CD14-positive monocyte (primary cell): ENCODE data around the gene PHC2. TPM values are rescaled to one million over a fixed set of nuclear protein-coding genes. Genes with fewer than 3 reads are reported as not detected.
A peak's percentile ranks its signal among the peaks of the same experiment; 100 is the strongest.

Experiments
- DNase-seq, 3 donors: peaks; one replicate each; pipeline ENCODE4 v3.0.0-alpha.2; 2011 to 2022
- H2AFZ ChIP-seq: 2 replicates; pipeline ENCODE4 v1.6.0; 2012; ENCODE audit warnings: mild to moderate bottlenecking, low read depth, low read length, inconsistent platforms; ENCODE audit not compliant: insufficient read depth, poor library complexity, severe bottlenecking
- H3K27ac ChIP-seq, 2 donors: 1 replicate in 1 of 2; 2 replicates in 1 of 2; pipeline ENCODE4 v1.5.1; 2012 to 2013; ENCODE audit warnings: low read length in 2 of 2, control low read depth in 1 of 2, inconsistent platforms in 1 of 2, low read depth in 1 of 2, mild to moderate bottlenecking in 1 of 2
- H3K27me3 ChIP-seq, 2 donors: one replicate each; pipeline versions ENCODE4 v1.6.0 to v1.6.1; 2011 to 2013; ENCODE audit warnings: low read length in 2 of 2; ENCODE audit not compliant: control insufficient read depth in 2 of 2, insufficient read depth in 2 of 2
- H3K36me3 ChIP-seq, 2 donors: replicated peaks in 1 of 2; 1 replicate in 1 of 2; 2 replicates in 1 of 2; pipeline versions ENCODE4 v1.5.1 to v1.6.1; 2012 to 2013; ENCODE audit warnings: low read length in 2 of 2, control low read depth in 1 of 2, inconsistent platforms in 1 of 2, mild to moderate bottlenecking in 1 of 2; ENCODE audit not compliant: insufficient read depth in 2 of 2, control insufficient read depth in 1 of 2
- H3K4me1 ChIP-seq, 2 donors: 1 replicate in 1 of 2; 2 replicates in 1 of 2; pipeline versions ENCODE4 v1.5.1 to v1.6.1; 2012 to 2013; ENCODE audit warnings: low read length in 2 of 2, control low read depth in 1 of 2, inconsistent platforms in 1 of 2, mild to moderate bottlenecking in 1 of 2, moderate library complexity in 1 of 2; ENCODE audit not compliant: insufficient read depth in 2 of 2, control insufficient read depth in 1 of 2
- H3K4me2 ChIP-seq: replicated peaks from 2 replicates; pipeline ENCODE3; 2012; ENCODE audit warnings: low read length, moderate library complexity, mild to moderate bottlenecking; ENCODE audit not compliant: poor library complexity, severe bottlenecking; ENCODE audit errors: extremely low read depth
- H3K4me3 ChIP-seq, 3 experiments: fragments of 200-600 bp in 1 of 3; sonication (generic) in 1 of 3; replicated peaks in 1 of 3; 1 replicate in 2 of 3; 2 replicates in 1 of 3; pipeline ENCODE4 v1.5.1; 2011 to 2013; ENCODE audit warnings: low read length in 3 of 3, mild to moderate bottlenecking in 3 of 3, control low read depth in 2 of 3, low read depth in 2 of 3, inconsistent platforms in 1 of 3, moderate library complexity in 1 of 3
- H3K79me2 ChIP-seq: 2 replicates; pipeline ENCODE4 v1.6.0; 2012; ENCODE audit warnings: mild to moderate bottlenecking, control low read depth, inconsistent platforms, low read length, moderate library complexity; ENCODE audit not compliant: insufficient read depth
- H3K9ac ChIP-seq: 2 replicates; pipeline ENCODE4 v1.6.0; 2017; ENCODE audit warnings: low read length, mild to moderate bottlenecking; ENCODE audit not compliant: insufficient read depth, poor library complexity, severe bottlenecking
- H3K9me3 ChIP-seq, 2 donors: replicated peaks in 1 of 2; 1 replicate in 1 of 2; 2 replicates in 1 of 2; pipeline versions ENCODE4 v1.5.1 to v1.6.1; 2012 to 2013; ENCODE audit warnings: low read length in 2 of 2, control low read depth in 1 of 2; ENCODE audit not compliant: control insufficient read depth in 1 of 2, insufficient read depth in 1 of 2
- H4K20me1 ChIP-seq: 2 replicates; pipeline ENCODE4 v1.6.0; 2012; ENCODE audit warnings: mild to moderate bottlenecking, low read length, control low read depth, moderate library complexity; ENCODE audit not compliant: insufficient read depth
- H3K27ac Mint-ChIP-seq, 7 donors: one replicate each; pipeline ENCODE4 v1.8.0; 2020; ENCODE audit warnings: mild to moderate bottlenecking in 7 of 7, mixed read lengths in 7 of 7, moderate library complexity in 6 of 7, inconsistent platforms in 2 of 7
- H3K27me3 Mint-ChIP-seq, 3 donors: one replicate each; pipeline ENCODE4 v1.8.0; 2021 to 2022; ENCODE audit warnings: low read depth in 3 of 3, mild to moderate bottlenecking in 3 of 3, mixed read lengths in 3 of 3, moderate library complexity in 3 of 3, inconsistent platforms in 1 of 3
- H3K36me3 Mint-ChIP-seq, 2 donors: one replicate each; pipeline ENCODE4 v1.8.0; 2020; ENCODE audit warnings: mixed read lengths in 2 of 2, inconsistent platforms in 1 of 2, mild to moderate bottlenecking in 1 of 2
- H3K4me1 Mint-ChIP-seq: one replicate; pipeline ENCODE4 v1.8.0; 2020; ENCODE audit warnings: mild to moderate bottlenecking, mixed read lengths
- H3K4me3 Mint-ChIP-seq, 2 donors: one replicate each; pipeline ENCODE4 v1.8.0; 2020; ENCODE audit warnings: mild to moderate bottlenecking in 2 of 2, mixed read lengths in 2 of 2, moderate library complexity in 1 of 2
- H3K9me3 Mint-ChIP-seq, 7 donors: one replicate each; pipeline ENCODE4 v1.8.0; 2020 to 2022; ENCODE audit warnings: mixed read lengths in 7 of 7, mild to moderate bottlenecking in 6 of 7, moderate library complexity in 6 of 7, inconsistent platforms in 2 of 7
- CTCF ChIP-seq: fragments of 200-600 bp; IDR thresholded peaks from one replicate; pipeline ENCODE4 v1.8.0; 2022; ENCODE audit warnings: antibody characterized with exemption, mild to moderate bottlenecking
- WGBS: methylation state at CpG from one replicate; pipeline ENCODE4 v1.1.5; 2013; ENCODE audit warnings: missing lambda C conversion rate; ENCODE audit not compliant: insufficient coverage; 5-methylcytosine and 5-hydroxymethylcytosine counted together
- intact Hi-C, 2 donors: fragments of 100-400 bp; cut with micrococcal nuclease; formaldehyde crosslinking; loops; one replicate each; pipeline versions ENCODE4 v1.15.0 to v1.15.1; 2023
- polyA plus RNA-seq, 3 donors: library from polyadenylated mRNA; depleted of rRNA in 1 of 3; unstranded in 2 of 3; stranded (reverse) in 1 of 3; fragments of 300-500 nt in 2 of 3; fragments of >200 nt in 1 of 3; fragmentation: Illumina TruSeq in 2 of 3; gene quantifications; 1 replicate in 2 of 3; 2 replicates in 1 of 3; pipeline ENCODE4 v1.2.3, GENCODE V29; 2012 to 2021

Gene PHC2
- polyA plus RNA-seq, 3 donors: 18.9 to 85.3 (median 53.1) TPM

GRCh38 chr1:33349081-33349759, 81.7 kb downstream of the PHC2 start:
- Histone ChIP-seq H3K79me2 (peaks cover 53% of the 10 kb centered on the region), H4K20me1 (peaks cover 48% of the 10 kb centered on the region), H3K4me1 (peaks cover 37 to 58% of the 10 kb centered on the region in 2 donors), H3K36me3 (peaks cover 0 to 16% of the 10 kb centered on the region in 2 donors), H3K9me3 (no peaks in the 10 kb centered on the region), H2AFZ (peak overlapping the region; percentile 45), H3K27me3 (no peaks in the 10 kb centered on the region), H3K27ac (peak overlapping the region; percentile 21 to 84), H3K9ac (peak overlapping the region; percentile 80), H3K4me2 (peak overlapping the region; percentile 91), H3K4me3 (peak overlapping the region; percentile 82 to 94 (median 92))
- intact Hi-C loops: loop anchor here in 1 of 2 donors (2.0 kb wide), 1 partner anchor 14 kb away; no protein-coding TSS in a partner anchor
- Mint-ChIP-seq H3K36me3 (peaks cover 35 to 37% of the 10 kb centered on the region in 2 donors), H3K27me3 (peaks cover 0 to 6% (median 2%) of the 10 kb centered on the region in 3 donors), H3K27ac (peak overlapping the region; percentile 73 to 96 (median 88)), H3K4me3 (peak overlapping the region; percentile 96), H3K4me1 (peaks cover 53% of the 10 kb centered on the region), H3K9me3 (no peaks in the 10 kb centered on the region)
- peak in 2 of 3 donors; percentile 29 to 36 for DNase-seq
- WGBS: under 1% methylated on average over 69 of the region's 78 CpGs
- no peak for TF ChIP-seq CTCF

GRCh38 chr1:33348676-33349080, 82.2 kb downstream of the PHC2 start:
- peaks cover under 1 to 16% of the 10 kb centered on the region in 2 donors for H3K36me3 ChIP-seq
- DNase-seq: no peak
- Mint-ChIP-seq H3K27me3 (peaks cover 0 to 4% (median 2%) of the 10 kb centered on the region in 3 donors), H3K36me3 (peaks cover 30 to 34% of the 10 kb centered on the region in 2 donors), H3K4me1 (peaks cover 58% of the 10 kb centered on the region), H3K4me3 (peak overlapping the region; percentile 96), H3K27ac (peak overlapping the region; percentile 73 to 96 (median 88)), H3K9me3 (no peaks in the 10 kb centered on the region)
- H3K4me3 ChIP-seq: peak overlapping the region; percentile 82 to 94 (median 92)
- intact Hi-C loops: loop anchor here in 1 of 2 donors (2.0 kb wide), 1 partner anchor 14 kb away; no protein-coding TSS in a partner anchor
- H3K9ac ChIP-seq: peak overlapping the region; percentile 80
- H3K27me3 ChIP-seq: no peaks in the 10 kb centered on the region
- 1% methylated on average over 9 of the region's 11 CpGs for WGBS
- H3K4me2 ChIP-seq: peak overlapping the region; percentile 91
- H2AFZ ChIP-seq: peak overlapping the region; percentile 45
- H3K79me2 ChIP-seq: peaks cover 58% of the 10 kb centered on the region
- no peaks in the 10 kb centered on the region for H3K9me3 ChIP-seq
- peak overlapping the region; percentile 21 to 84 for H3K27ac ChIP-seq
- TF ChIP-seq CTCF: no peak
- H3K4me1 ChIP-seq: peaks cover 37 to 63% of the 10 kb centered on the region in 2 donors
- H4K20me1 ChIP-seq: peaks cover 54% of the 10 kb centered on the region
